NCI-H82 (cell line): ENCODE measurements around the gene POLR2E.
"Not testable (repeated sequence)": the region's sequence is repeated elsewhere in the genome, so short reads cannot be mapped to it uniquely, and the experiment has no call there.

ENCODE experiments used
- DNase-seq: peaks from one replicate; lab custom pipeline; 2025; lab: John Stamatoyannopoulos, UW

Gene POLR2E

GRCh38 chr19:1125601-1126467, 30.7 kb upstream of the POLR2E start:
- DNase-seq = no peak

GRCh38 chr19:1123885-1124677, 28.9 kb upstream of the POLR2E start:
- DNase-seq = no peak

GRCh38 chr19:1123381-1123780, 28.2 kb upstream of the POLR2E start:
- no peak for DNase-seq

GRCh38 chr19:1122972-1123363, 27.8 kb upstream of the POLR2E start:
- DNase-seq = peak; percentile 70

GRCh38 chr19:1122021-1122971, 27.1 kb upstream of the POLR2E start:
- DNase-seq = no peak

- DNase-seq = no peak
These were observed 26.2 kb upstream of the POLR2E start for GRCh38 chr19:1121395-1121794.

- DNase-seq = no peak
These were observed 24.5 kb upstream of the POLR2E start for GRCh38 chr19:1119475-1120217.

GRCh38 chr19:1118999-1119398, 23.8 kb upstream of the POLR2E start:
- no peak for DNase-seq

- no peak for DNase-seq
These were observed 22.5 kb upstream of the POLR2E start for GRCh38 chr19:1117654-1118053.

- no peak for DNase-seq
These were observed 21.8 kb upstream of the POLR2E start for GRCh38 chr19:1116726-1117581.

- DNase-seq = no peak
These were observed 20.7 kb upstream of the POLR2E start for GRCh38 chr19:1115646-1116420.

GRCh38 chr19:1114728-1115127, 19.6 kb upstream of the POLR2E start:
- DNase-seq = not testable (repeated sequence)

- DNase-seq = no peak
These were observed 18.9 kb upstream of the POLR2E start for GRCh38 chr19:1113986-1114483.

GRCh38 chr19:1113030-1113985, 18.1 kb upstream of the POLR2E start:
- peak; percentile 95 for DNase-seq

GRCh38 chr19:1112268-1113029, 17.3 kb upstream of the POLR2E start:
- DNase-seq = no peak

GRCh38 chr19:1111641-1112267, 16.6 kb upstream of the POLR2E start:
- no peak for DNase-seq
